ENCODE measurements around the gene LUC7L. TPM values are rescaled to one million over a fixed set of nuclear protein-coding genes. Genes with fewer than 3 reads are reported as not detected.
"Not testable (repeated sequence)": the region's sequence is repeated elsewhere in the genome, so short reads cannot be mapped to it uniquely, and the experiment has no call there.

LUC7L gene
- total RNA-seq, 2 experiments from 2014 or later, result 58.4 to 59.1 TPM

DNA sequence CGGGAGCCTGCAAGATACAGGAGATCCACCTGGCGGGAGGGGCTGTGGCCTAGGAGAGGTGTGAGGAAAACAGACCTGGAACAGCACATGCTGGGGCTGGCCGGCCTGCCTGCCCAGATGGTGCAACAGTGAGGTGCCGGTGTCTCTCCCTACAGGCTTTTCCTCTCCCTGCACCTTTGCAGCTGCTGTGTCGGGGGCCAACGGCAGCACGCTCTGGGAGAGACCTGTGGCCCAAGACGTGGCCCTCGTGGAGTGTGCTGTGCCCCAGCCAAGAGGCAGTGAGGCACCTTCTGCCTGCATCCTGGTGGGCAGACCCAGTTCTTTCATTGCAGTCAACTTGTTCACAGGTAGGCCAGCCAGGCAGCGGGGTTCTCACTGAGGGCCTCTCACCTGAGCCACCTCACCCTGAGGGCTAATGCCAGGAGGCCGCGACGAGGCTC is 30.6 kb upstream of the LUC7L start:
- CTCF ChIA-PET, result no interaction called here
- Mint-ChIP-seq H3K36me3 (ENCODE audit: low read depth) (peaks cover 5% of the 10 kb centered on the region), H3K9me3 (no peaks in the 10 kb centered on the region), H3K4me1 (ENCODE audit: low read depth) (peaks cover 4% of the 10 kb centered on the region), H3K27me3 (ENCODE audit: low read depth) (no peaks in the 10 kb centered on the region), H3K27ac (no peak overlapping the region), H3K4me3 (no peak overlapping the region)
- no peak for DNase-seq
- intact Hi-C loops (cut with micrococcal nuclease), result no loop called here

DNA sequence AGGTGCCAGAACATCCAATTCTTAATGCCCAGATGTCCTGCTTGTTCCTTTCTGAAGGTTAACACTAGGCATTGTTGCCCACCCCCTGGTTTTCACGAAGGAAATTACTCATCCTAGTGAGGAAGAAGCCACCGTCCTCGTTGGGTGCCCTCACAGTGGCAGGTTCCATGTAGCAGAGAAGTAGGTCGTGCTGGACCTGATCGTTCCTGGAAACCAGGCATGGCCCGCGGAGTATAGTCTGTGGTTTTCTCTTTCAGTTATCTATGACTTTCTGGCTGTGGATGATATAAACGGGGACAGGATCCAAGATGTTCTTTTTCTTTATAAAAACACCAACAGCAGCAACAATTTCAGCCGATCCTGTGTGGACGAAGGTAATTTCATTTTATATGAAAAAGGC is 30.0 kb upstream of the LUC7L start:
- H3K4me1 Mint-ChIP-seq (ENCODE audit: low read depth), result peaks cover 4% of the 10 kb centered on the region
- CTCF ChIA-PET, result no interaction called here
- H3K27ac Mint-ChIP-seq, result no peak overlapping the region
- no peak for DNase-seq
- H3K4me3 Mint-ChIP-seq, result no peak overlapping the region
- no peaks in the 10 kb centered on the region for H3K27me3 Mint-ChIP-seq (ENCODE audit: low read depth)
- intact Hi-C loops (cut with micrococcal nuclease), result no loop called here
- peaks cover 5% of the 10 kb centered on the region for H3K36me3 Mint-ChIP-seq (ENCODE audit: low read depth)
- no peaks in the 10 kb centered on the region for H3K9me3 Mint-ChIP-seq

DNA sequence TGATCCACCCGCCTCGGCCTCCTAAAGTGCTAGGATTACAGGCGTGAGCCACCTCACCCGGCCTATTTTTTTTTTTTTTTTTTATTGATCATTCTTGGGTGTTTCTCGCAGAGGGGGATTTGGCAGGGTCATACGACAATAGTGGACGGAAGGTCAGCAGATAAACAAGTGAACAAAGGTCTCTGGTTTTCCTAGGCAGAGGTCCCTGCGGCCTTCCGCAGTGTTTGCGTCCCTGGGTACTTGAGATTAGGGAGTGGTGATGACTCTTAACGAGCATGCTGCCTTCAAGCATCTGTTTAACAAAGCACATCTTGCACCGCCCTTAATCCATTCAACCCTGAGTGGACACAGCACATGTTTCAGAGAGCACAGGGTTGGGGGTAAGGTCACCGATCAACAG is 28.8 kb upstream of the LUC7L start:
- intact Hi-C loops (cut with micrococcal nuclease); CTCF ChIA-PET; H3K27ac Mint-ChIP-seq; H3K27me3 Mint-ChIP-seq (ENCODE audit: low read depth); DNase-seq; H3K9me3 Mint-ChIP-seq; H3K36me3 Mint-ChIP-seq (ENCODE audit: low read depth); H3K4me3 Mint-ChIP-seq: not testable (repeated sequence)
- peaks cover 11% of the 10 kb centered on the region for H3K4me1 Mint-ChIP-seq (ENCODE audit: low read depth)

DNA sequence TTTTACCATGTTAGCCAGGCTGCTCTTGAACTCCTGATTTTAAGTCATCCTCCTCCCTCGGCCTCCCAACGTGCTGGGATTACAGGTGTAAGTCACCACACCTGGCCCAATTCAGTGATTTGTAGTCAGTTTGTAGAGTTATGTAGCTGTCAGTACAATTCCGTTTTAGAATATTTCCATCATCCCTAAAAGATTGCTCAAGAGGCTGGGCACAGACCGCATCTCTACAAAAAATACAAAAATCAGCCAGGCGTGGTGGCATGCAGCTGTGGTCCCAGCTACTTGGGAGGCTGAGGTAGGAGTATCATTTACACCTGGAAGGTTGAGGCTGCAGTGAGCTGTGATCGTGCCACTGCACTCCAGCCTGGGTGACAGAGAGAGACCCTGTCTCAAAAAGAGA is 25.9 kb upstream of the LUC7L start:
- H3K4me3 Mint-ChIP-seq, result no peak overlapping the region
- no peaks in the 10 kb centered on the region for H3K27me3 Mint-ChIP-seq (ENCODE audit: low read depth)
- CTCF ChIA-PET, result interaction anchor here (1.8 kb wide), 1 partner anchor 107 kb away, joined by 6 read pairs; no protein-coding TSS in a partner anchor
- no peaks in the 10 kb centered on the region for H3K9me3 Mint-ChIP-seq
- peaks cover 9% of the 10 kb centered on the region for H3K36me3 Mint-ChIP-seq (ENCODE audit: low read depth)
- peaks cover 19% of the 10 kb centered on the region for H3K4me1 Mint-ChIP-seq (ENCODE audit: low read depth)
- no peak for DNase-seq
- intact Hi-C loops (cut with micrococcal nuclease), result no loop called here
- H3K27ac Mint-ChIP-seq, result no peak overlapping the region

DNA sequence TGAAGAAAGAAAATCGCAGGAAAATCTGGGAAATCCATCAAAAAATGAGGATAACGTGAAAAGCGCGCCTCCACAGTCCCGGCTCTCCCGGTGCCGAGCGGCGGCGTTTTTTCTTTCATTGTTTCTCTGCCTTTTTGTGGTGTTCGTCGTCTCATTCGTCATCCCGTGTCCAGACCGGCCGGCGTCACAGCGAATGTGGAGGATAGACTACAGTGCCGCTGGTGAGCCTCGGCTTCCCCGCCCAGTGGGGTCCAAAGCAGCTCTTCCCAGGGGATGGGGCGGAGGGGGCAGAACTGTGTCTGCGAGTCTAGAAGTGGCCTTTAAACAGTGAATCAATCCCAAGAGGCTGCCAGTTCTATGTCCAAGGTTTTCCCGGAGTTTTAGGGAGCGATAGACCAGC is 25.2 kb upstream of the LUC7L start:
- peaks cover 9% of the 10 kb centered on the region for H3K36me3 Mint-ChIP-seq (ENCODE audit: low read depth)
- no peaks in the 10 kb centered on the region for H3K27me3 Mint-ChIP-seq (ENCODE audit: low read depth)
- CTCF ChIA-PET, result interaction anchor here (1.8 to 2.2 kb wide), 2 partner anchors 20 to 107 kb away, joined by 6 to 8 read pairs; partner anchors contain the start of gene FAM234A
- intact Hi-C loops (cut with micrococcal nuclease), result loop anchor here (5.0 kb wide), 1 partner anchor 98 kb away; the partner anchor contains the start of gene AXIN1
- no peak overlapping the region for H3K27ac Mint-ChIP-seq
- no peak overlapping the region for H3K4me3 Mint-ChIP-seq
- H3K4me1 Mint-ChIP-seq (ENCODE audit: low read depth), result peaks cover 19% of the 10 kb centered on the region
- no peaks in the 10 kb centered on the region for H3K9me3 Mint-ChIP-seq
- DNase-seq, result no peak

DNA sequence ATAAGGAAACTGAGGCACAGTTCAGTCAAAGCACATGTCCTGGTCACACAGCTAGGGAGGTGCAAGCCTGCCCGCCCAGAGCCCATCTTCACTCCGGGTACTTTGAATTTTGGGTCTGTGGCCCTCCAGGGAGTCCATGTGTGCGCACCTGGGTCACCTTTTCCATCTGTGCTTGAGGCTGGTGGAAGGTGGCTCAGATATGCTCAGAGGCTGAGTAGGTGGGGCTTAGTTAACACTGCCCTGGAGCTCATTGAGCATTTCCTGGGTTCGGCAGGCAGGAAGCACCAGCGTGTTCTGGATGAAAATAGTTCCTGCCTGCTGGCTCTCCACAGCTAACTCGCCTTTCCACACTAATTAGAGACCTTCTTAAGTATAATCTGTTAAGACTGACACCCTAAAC is 24.6 kb upstream of the LUC7L start:
- intact Hi-C loops (cut with micrococcal nuclease), result loop anchor here (5.0 kb wide), 1 partner anchor 98 kb away; the partner anchor contains the start of gene AXIN1
- H3K27ac Mint-ChIP-seq, result peak overlapping the region; percentile 36

DNA sequence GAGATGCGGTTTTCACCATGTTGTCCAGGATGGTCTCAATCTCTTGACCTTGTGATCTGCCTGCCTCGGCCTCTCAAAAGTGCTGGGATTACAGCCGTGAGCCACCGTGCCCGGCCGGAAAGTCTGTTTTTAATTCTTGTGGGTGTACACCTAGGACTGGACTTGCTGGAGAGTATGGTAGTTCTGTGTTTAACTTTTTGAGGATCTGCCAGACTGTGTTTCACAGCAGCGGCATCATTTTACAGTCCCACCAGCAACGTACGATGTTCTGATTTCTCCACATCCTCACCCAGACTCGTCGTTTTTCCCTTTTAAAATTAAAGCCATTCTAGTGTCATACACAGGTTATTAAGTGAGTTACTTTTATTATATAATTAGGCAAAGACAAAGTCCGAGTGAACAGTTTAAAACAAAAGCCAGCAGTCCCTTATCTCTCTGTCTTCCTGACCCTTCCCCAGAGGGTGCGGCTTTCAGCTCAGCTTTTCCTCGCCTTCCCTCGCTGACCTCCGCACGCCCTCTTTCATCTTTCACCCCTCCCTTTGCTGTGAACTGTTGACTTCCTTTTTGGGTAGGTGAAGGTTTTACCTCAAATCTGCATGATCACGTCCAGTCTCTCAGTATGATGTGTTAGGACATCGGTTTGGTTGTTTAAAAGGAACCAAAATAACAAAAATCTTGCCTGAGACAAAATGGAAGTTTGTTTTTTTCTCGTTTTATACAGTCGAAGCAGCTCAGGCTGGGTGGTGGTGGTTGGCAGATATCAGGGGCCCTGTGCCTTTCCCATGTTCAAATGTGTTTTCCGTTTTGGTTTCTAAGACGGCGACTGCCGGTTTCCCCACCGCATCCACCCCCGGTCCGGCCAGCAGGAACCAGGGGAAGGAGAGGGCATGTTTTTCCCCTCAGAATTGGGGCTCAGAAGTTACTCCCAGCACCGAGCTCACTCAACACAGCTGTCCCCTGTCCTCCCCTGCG is 23.4 kb upstream of the LUC7L start:
- H3K9me3 Mint-ChIP-seq, result no peaks in the 10 kb centered on the region
- H3K27ac Mint-ChIP-seq, result peak overlapping the region; percentile 50
- DNase-seq, result peak; percentile 51
- peaks cover 19% of the 10 kb centered on the region for H3K4me1 Mint-ChIP-seq (ENCODE audit: low read depth)
- peak overlapping the region; percentile 57 for H3K4me3 Mint-ChIP-seq
- H3K27me3 Mint-ChIP-seq (ENCODE audit: low read depth), result no peaks in the 10 kb centered on the region
- CTCF ChIA-PET, result interaction anchor here (1.2 to 2.2 kb wide), 2 partner anchors 17 to 18 kb away, joined by 3 to 8 read pairs; partner anchors contain the start of gene FAM234A
- H3K36me3 Mint-ChIP-seq (ENCODE audit: low read depth), result peaks cover 9% of the 10 kb centered on the region
- intact Hi-C loops (cut with micrococcal nuclease), result loop anchor here (1.0 to 5.0 kb wide), 2 partner anchors 17 to 100 kb away; partner anchors contain the start of gene AXIN1

More for the DNA sequence above, 24.6 kb upstream of the LUC7L start:
- Mint-ChIP-seq H3K4me1 (ENCODE audit: low read depth) (peaks cover 19% of the 10 kb centered on the region), H3K36me3 (ENCODE audit: low read depth) (peaks cover 9% of the 10 kb centered on the region), H3K4me3 (no peak overlapping the region), H3K9me3 (no peaks in the 10 kb centered on the region), H3K27me3 (ENCODE audit: low read depth) (no peaks in the 10 kb centered on the region)
- CTCF ChIA-PET, result interaction anchor here (1.2 to 2.2 kb wide), 3 partner anchors 18 to 108 kb away, joined by 3 to 8 read pairs (median 6); partner anchors contain the start of gene FAM234A
- peak; percentile 14 for DNase-seq

DNA sequence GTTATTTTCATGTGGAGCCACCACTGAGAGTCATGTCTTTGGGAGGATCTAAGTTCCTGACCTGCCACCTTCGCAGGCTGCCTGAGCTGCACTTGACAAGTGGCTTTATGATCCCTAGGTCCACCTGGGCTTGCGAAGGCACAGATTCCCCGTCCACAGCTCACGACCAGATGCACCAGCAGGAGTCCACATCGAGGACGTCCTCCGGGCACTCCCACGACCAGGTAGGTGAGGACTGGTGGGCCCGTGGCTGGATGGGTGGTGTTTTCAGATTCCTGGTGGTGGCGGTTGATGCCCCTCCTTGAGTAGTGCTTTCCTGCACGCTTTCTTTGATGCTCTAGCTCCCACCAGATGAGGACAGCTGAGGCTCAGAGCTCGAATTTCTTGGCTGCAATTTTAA is 20.2 kb upstream of the LUC7L start:
- Mint-ChIP-seq H3K4me1 (ENCODE audit: low read depth) (peaks cover 14% of the 10 kb centered on the region), H3K9me3 (no peaks in the 10 kb centered on the region), H3K27ac (no peak overlapping the region), H3K4me3 (no peak overlapping the region), H3K36me3 (ENCODE audit: low read depth) (peaks cover 7% of the 10 kb centered on the region), H3K27me3 (ENCODE audit: low read depth) (no peaks in the 10 kb centered on the region)
- intact Hi-C loops (cut with micrococcal nuclease), result no loop called here
- no peak for DNase-seq
- CTCF ChIA-PET, result no interaction called here

DNA sequence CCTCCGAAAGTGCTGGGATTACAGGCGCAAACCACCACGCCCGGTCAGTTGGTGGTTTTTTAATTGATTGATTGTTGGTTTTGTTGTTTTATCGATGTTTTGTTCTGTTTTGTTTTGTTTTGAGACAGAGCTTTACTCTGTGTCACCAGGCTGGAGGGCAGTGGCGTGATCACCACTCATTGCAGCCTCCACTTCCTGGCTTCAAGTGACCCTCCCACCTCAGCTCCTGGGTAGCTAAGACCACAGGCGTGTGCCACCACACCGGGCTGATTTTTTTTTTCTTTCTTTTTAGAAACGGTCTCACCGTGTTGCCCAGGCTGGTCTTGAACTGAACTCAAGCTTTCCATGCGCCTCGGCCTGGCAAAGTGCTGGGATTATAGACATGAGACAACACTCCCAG is 17.8 kb upstream of the LUC7L start:
- H3K36me3 Mint-ChIP-seq (ENCODE audit: low read depth), result peaks cover 4% of the 10 kb centered on the region
- no peak overlapping the region for H3K4me3 Mint-ChIP-seq
- H3K27me3 Mint-ChIP-seq (ENCODE audit: low read depth), result no peaks in the 10 kb centered on the region
- CTCF ChIA-PET, result no interaction called here
- no peaks in the 10 kb centered on the region for H3K9me3 Mint-ChIP-seq
- no peak overlapping the region for H3K27ac Mint-ChIP-seq
- DNase-seq, result no peak
- peaks cover 1% of the 10 kb centered on the region for H3K4me1 Mint-ChIP-seq (ENCODE audit: low read depth)
- intact Hi-C loops (cut with micrococcal nuclease), result no loop called here

DNA sequence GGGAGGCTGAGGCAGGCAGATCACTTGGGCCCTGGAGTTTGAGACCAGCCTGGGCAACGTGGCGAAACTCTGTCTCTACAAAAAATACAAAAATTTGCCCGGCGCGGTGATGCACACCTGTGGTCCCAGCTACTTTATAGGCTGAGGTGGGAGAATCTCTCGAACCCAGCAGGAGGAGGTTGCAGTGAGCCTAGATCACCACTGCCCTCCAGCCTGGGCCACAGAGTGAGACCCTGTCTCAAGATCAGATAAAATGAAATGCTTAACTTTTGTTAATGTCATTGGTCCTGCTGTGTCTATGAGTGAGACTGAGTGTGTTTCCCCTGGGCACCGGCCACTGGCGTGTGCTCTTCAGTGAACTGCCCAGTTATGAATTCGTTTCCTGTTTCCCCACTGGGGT is 15.9 kb upstream of the LUC7L start:
- H3K9me3 Mint-ChIP-seq, result no peaks in the 10 kb centered on the region
- no peak overlapping the region for H3K27ac Mint-ChIP-seq
- no peaks in the 10 kb centered on the region for H3K27me3 Mint-ChIP-seq (ENCODE audit: low read depth)
- H3K4me1 Mint-ChIP-seq (ENCODE audit: low read depth), result peaks cover 11% of the 10 kb centered on the region
- H3K36me3 Mint-ChIP-seq (ENCODE audit: low read depth), result peaks cover 2% of the 10 kb centered on the region
- no peak overlapping the region for H3K4me3 Mint-ChIP-seq
- intact Hi-C loops (cut with micrococcal nuclease), result no loop called here
- CTCF ChIA-PET, result interaction anchor here (1.0 kb wide), 1 partner anchor 10 kb away, joined by 5 read pairs; the partner anchor contains the start of gene FAM234A
- DNase-seq, result no peak

DNA sequence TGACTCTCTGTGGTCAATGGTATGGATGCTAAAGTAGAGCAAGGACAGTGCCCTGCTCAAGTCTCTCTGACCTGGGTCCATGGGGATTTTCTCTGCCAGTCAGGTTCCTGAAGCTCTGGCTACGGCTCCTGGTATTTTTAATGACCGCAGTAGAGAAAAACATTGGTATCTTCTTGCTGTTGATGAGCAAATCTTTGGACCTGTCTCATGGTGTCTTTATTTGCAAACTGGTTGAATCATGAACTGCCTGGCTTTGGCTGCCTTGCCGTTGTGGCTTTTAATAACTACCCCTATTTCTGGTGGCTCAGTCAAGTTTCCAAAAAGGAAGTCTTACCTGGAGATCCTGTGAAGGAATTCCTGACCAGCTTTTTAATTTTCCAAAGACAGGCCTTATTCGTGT is 14.1 kb upstream of the LUC7L start:
- DNase-seq, result no peak
- intact Hi-C loops (cut with micrococcal nuclease), result no loop called here
- Mint-ChIP-seq H3K9me3 (no peaks in the 10 kb centered on the region), H3K27ac (no peak overlapping the region), H3K27me3 (ENCODE audit: low read depth) (no peaks in the 10 kb centered on the region), H3K4me3 (no peak overlapping the region), H3K4me1 (ENCODE audit: low read depth) (peaks cover 18% of the 10 kb centered on the region), H3K36me3 (ENCODE audit: low read depth) (peaks cover 2% of the 10 kb centered on the region)
- CTCF ChIA-PET, result interaction anchor here (1.5 kb wide), 1 partner anchor 61 kb away, joined by 3 read pairs; no protein-coding TSS in a partner anchor

DNA sequence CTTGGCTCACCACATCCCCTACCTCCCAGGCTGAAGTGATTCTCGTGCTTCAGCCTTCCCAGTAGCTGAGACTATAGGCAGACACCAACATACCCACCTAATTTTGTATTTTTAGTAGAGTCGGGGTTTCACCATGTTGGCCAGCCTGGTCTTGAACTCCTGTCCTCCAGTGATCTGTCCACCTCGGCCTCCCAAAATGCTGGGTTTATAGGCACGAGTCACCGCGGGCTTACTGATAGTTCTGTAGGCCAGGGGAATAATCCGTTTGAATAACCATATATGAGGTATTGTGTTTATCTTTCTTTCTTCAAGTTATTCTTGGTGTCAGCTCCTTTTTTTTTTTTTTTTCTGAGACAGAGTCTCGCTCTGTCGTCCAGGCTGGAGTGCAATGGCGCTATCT is 13.0 kb upstream of the LUC7L start:
- intact Hi-C loops (cut with micrococcal nuclease), result no loop called here
- DNase-seq, result no peak
- CTCF ChIA-PET, result interaction anchor here (0.5 to 1.5 kb wide), 3 partner anchors 60 to 125 kb away, joined by 3 read pairs; no protein-coding TSS in a partner anchor
- Mint-ChIP-seq H3K9me3 (no peaks in the 10 kb centered on the region), H3K27ac (no peak overlapping the region), H3K36me3 (ENCODE audit: low read depth) (peaks cover 2% of the 10 kb centered on the region), H3K4me3 (no peak overlapping the region), H3K27me3 (ENCODE audit: low read depth) (no peaks in the 10 kb centered on the region), H3K4me1 (ENCODE audit: low read depth) (peaks cover 21% of the 10 kb centered on the region)
